ENCODE measurements around the gene ANKRD2. TPM values are rescaled to one million over a fixed set of nuclear protein-coding genes. Genes with fewer than 3 reads are reported as not detected.

ANKRD2 gene
- total RNA-seq (2022; extraction: Qiagen RNA extraction), result 5.6 to 8.9 TPM (median 7.3 TPM) in 5 replicates

GRCh38 chr10:97572214-97572989 is at the start of gene ANKRD2:
TSS of gene ANKRD2 (plus strand) at chr10:97572779. CDS start at chr10:97572789, 10 bp downstream.

GRCh38 chr10:97584060-97584797 is 11.7 kb downstream of the ANKRD2 start, which contains the start of gene HOGA1:
TSS of gene HOGA1 (plus strand) at chr10:97584389. CDS start at chr10:97584704, 315 bp downstream.

GRCh38 chr10:97589479-97589878 is 16.9 kb downstream of the ANKRD2 start, which contains the start of gene C10orf62:
TSS of gene C10orf62 (plus strand) at chr10:97589721. CDS start at chr10:97589898, 177 bp downstream.

GRCh38 chr10:97632949-97633884 is 60.6 kb downstream of the ANKRD2 start, which contains the start of gene MORN4:
TSS of gene MORN4 (minus strand) at chr10:97633500. CDS start at chr10:97619653, 13,847 bp downstream.

Other genes starting within 250 kb of the ANKRD2 start
- 7.1 to 10.2 TPM (median 9.1 TPM) in 5 replicates for gene FRAT2, start 238.1 kb upstream of the ANKRD2 start, total RNA-seq (2022; extraction: Qiagen RNA extraction)
- gene RRP12, start 171.4 kb upstream of the ANKRD2 start, total RNA-seq (2022; extraction: Qiagen RNA extraction), result 50.9 to 64.9 TPM (median 55.6 TPM) in 5 replicates
- 599 to 650 TPM (median 629 TPM) in 5 replicates for gene PGAM1, start 146.6 kb upstream of the ANKRD2 start, total RNA-seq (2022; extraction: Qiagen RNA extraction)
- gene EXOSC1, start 126.8 kb upstream of the ANKRD2 start, total RNA-seq (2022; extraction: Qiagen RNA extraction), result 51.7 to 58.9 TPM (median 54.8 TPM) in 5 replicates
- gene ZDHHC16, start 126.6 kb upstream of the ANKRD2 start, total RNA-seq (2022; extraction: Qiagen RNA extraction), result 47.0 to 52.7 TPM (median 51.7 TPM) in 5 replicates
- gene MMS19, start 74.4 kb upstream of the ANKRD2 start, total RNA-seq (2022; extraction: Qiagen RNA extraction), result 47.4 to 50.9 TPM (median 48.9 TPM) in 5 replicates
- gene UBTD1, start 73.9 kb upstream of the ANKRD2 start, total RNA-seq (2022; extraction: Qiagen RNA extraction), result 15.5 to 22.8 TPM (median 20.0 TPM) in 5 replicates
- 1.9 to 2.8 TPM (median 2.4 TPM) in 5 replicates for gene HOGA1, start 11.6 kb downstream of the ANKRD2 start, total RNA-seq (2022; extraction: Qiagen RNA extraction)
- 0.10 to 0.16 TPM in 2 of 5 replicates, not detected in the others for gene C10orf62, start 16.9 kb downstream of the ANKRD2 start, total RNA-seq (2022; extraction: Qiagen RNA extraction)
- 6.4 to 7.7 TPM (median 7.5 TPM) in 5 replicates for gene MORN4, start 60.7 kb downstream of the ANKRD2 start, total RNA-seq (2022; extraction: Qiagen RNA extraction)
- 22.0 to 24.9 TPM (median 23.7 TPM) in 5 replicates for gene PI4K2A, start 67.9 kb downstream of the ANKRD2 start, total RNA-seq (2022; extraction: Qiagen RNA extraction)
- gene AVPI1, start 114.5 kb downstream of the ANKRD2 start, total RNA-seq (2022; extraction: Qiagen RNA extraction), result 82.5 to 134 TPM (median 124 TPM) in 5 replicates
- gene MARVELD1, start 141.0 kb downstream of the ANKRD2 start, total RNA-seq (2022; extraction: Qiagen RNA extraction), result 43.3 to 55.7 TPM (median 54.3 TPM) in 5 replicates
- 20.2 to 24.5 TPM (median 22.9 TPM) in 5 replicates for gene ZFYVE27, start 164.3 kb downstream of the ANKRD2 start, total RNA-seq (2022; extraction: Qiagen RNA extraction)
- gene SFRP5, start 199.2 kb downstream of the ANKRD2 start, total RNA-seq (2022; extraction: Qiagen RNA extraction), result 2.2 to 2.7 TPM (median 2.6 TPM) in 5 replicates